ENCODE measurements around the gene TSHZ2. TPM values are rescaled to one million over a fixed set of nuclear protein-coding genes. Genes with fewer than 3 reads are reported as not detected.

Gene TSHZ2
- total and polyA plus RNA-seq, 2 of the 4 experiments (the other 2 are of a cell fraction), result under 0.01 to 0.02 TPM

DNA sequence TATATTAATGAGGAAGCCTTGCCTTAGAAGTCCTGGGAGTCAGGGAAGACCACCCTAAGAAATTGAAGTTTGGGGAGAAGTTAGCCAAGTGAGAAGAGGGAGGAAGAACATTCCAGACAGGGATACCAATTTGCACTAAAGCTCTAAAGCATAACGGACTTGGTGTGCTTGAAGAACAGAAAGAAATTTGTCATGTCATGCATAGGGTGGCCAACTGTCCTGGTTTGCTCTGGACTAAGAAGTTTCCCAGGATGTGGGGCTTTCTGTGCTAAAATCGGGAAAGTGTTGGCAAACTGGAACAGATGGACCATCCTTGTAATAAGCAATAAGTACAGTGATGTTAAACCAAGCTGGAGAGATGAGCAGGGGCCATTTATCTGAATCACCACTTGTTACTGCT lies 403.9 kb downstream of the TSHZ2 start:
- POLR2A ChIA-PET (ENCODE audit: unreplicated experiment), result no interaction called here
- Histone ChIP-seq H2BK5ac (ENCODE audit: low read depth, low read length, poor library complexity, severe bottlenecking) (no peak overlapping the region), H3K9me1 (ENCODE audit: insufficient read depth, low read length) (no peaks in the 10 kb centered on the region), H2BK20ac (ENCODE audit: low read depth, low read length) (no peak overlapping the region), H3K56ac (ENCODE audit: extremely low read depth, insufficient read depth, low read length) (no peak overlapping the region), H3K27ac (ENCODE audit: insufficient read depth, low read length) (no peak overlapping the region), H4K91ac (ENCODE audit: insufficient read depth, low read depth, low read length) (no peak overlapping the region), H3K4me1 (ENCODE audit: control insufficient read depth, insufficient read depth, low read length) (no peaks in the 10 kb centered on the region), H2AK5ac (ENCODE audit: low read depth, low read length) (no peak overlapping the region), H3K36me3 (ENCODE audit: control insufficient read depth, insufficient read depth, low read length) (no peaks in the 10 kb centered on the region), H2AFZ (replicated peaks; ENCODE audit: low read length, poor library complexity) (no peak overlapping the region), H4K8ac (ENCODE audit: low read depth in 2 of 2, low read length in 2 of 2) (no peak overlapping the region), H3K23ac (ENCODE audit: low read depth, low read length) (no peak overlapping the region), H3K18ac (ENCODE audit: low read depth, low read length) (no peak overlapping the region), H2BK15ac (ENCODE audit: low read depth, low read length) (no peak overlapping the region), H4K5ac (ENCODE audit: low read depth, low read length) (no peak overlapping the region), H3K14ac (replicated peaks; ENCODE audit: low read depth, low read length) (no peak overlapping the region), H3K9ac (ENCODE audit: low read depth, low read length) (no peak overlapping the region), H4K20me1 (ENCODE audit: insufficient read depth, low read length) (no peaks in the 10 kb centered on the region), H3K27me3 (ENCODE audit: control insufficient read depth, insufficient read depth, low read length) (no peaks in the 10 kb centered on the region), H3K4me3 (ENCODE audit: insufficient read depth, low read depth, low read length) (no peak overlapping the region), H3K4ac (ENCODE audit: low read depth, low read length) (no peak overlapping the region), H2AK9ac (replicated peaks; ENCODE audit: low read depth, low read length, poor library complexity) (no peak overlapping the region), H3K9me3 (ENCODE audit: control insufficient read depth, insufficient read depth, low read length) (no peaks in the 10 kb centered on the region), H2BK120ac (ENCODE audit: low read depth, low read length) (no peak overlapping the region), H3K4me2 (ENCODE audit: low read depth, low read length) (no peak overlapping the region), H3K79me1 (ENCODE audit: low read depth in 1 of 2, low read length in 2 of 2) (no peaks in the 10 kb centered on the region)
- dilution Hi-C loops (cut with HindIII; ENCODE audit: low sequenced_read_pairs, unreplicated experiment), result no loop called here
- 40% methylated on average over 2 of the region's 2 CpGs; no CpG with 5 or more reads in 1 of the 2 experiments for WGBS, 2 experiments (ENCODE audit: extremely low coverage in 2 of 2, insufficient read length in 1 of 2)
- DNase-seq, result no peak
- intact Hi-C loops (cut with micrococcal nuclease), result no loop called here
- BruUV-seq (replicated peaks), result no TSS peak
- TF ChIP-seq SMC3 (IDR thresholded peaks at IDR 0.05; ENCODE audit: low read depth, low read length) (no peak), RAD21 (IDR thresholded peaks at IDR 0.05; ENCODE audit: low read length) (no peak), CHD1 (IDR thresholded peaks at IDR 0.05; ENCODE audit: low read depth, low read length) (no peak), MAZ (IDR thresholded peaks at IDR 0.05; ENCODE audit: borderline replicate concordance, low read depth, low read length) (no peak)
- in situ Hi-C loops (cut with MboI; ENCODE audit: low sequenced_read_pairs), result no loop called here
- ATAC-seq (ENCODE audit: low read depth), result no peak
- CTCF ChIA-PET, result no interaction called here

Data from IMR-90 (cell line).